IMR-90 (cell line): Measurements from ENCODE around the gene DRC3. TPM values are rescaled to one million over a fixed set of nuclear protein-coding genes. Genes with fewer than 3 reads are reported as not detected.

Experiments
- ATAC-seq: fragments of 200-7000 bp; cut with Tn5 transposase; 2 replicates; pipeline ENCODE4 v1.9.1; 2020; ENCODE audit warnings: low read depth, mild to moderate bottlenecking, moderate library complexity
- BruUV-seq: library from RNA; stranded (reverse); fragments of 400-500 nt; replicated peaks from 2 replicates; lab custom pipeline; 2021; lab: Mats Ljungman, UMichigan
- CTCF ChIA-PET: fragments of 300-600 bp; formaldehyde crosslinking; extraction: SDS; loops from one replicate; lab custom pipeline; 2021; ENCODE audit warnings: antibody characterized with exemption; lab: Yijun Ruan, JAX
- POLR2A ChIA-PET: fragments of 300-600 bp; sonication (Branson Sonifier 250); formaldehyde crosslinking; loops from one replicate; lab custom pipeline; 2022; ENCODE audit warnings: antibody characterized with exemption; ENCODE audit not compliant: unreplicated experiment; lab: Charles Lee
- DNase-seq: peaks from one replicate; pipeline ENCODE4 v3.0.0; 2013
- H2AFZ ChIP-seq: replicated peaks from 2 replicates; pipeline ENCODE3; 2013; ENCODE audit warnings: low read length, mild to moderate bottlenecking; ENCODE audit not compliant: poor library complexity
- H2AK5ac ChIP-seq: 2 replicates; pipeline ENCODE4 v1.6.1; 2013; ENCODE audit warnings: low read depth, low read length, inconsistent platforms
- H2AK9ac ChIP-seq: replicated peaks from 2 replicates; pipeline ENCODE3; 2013; ENCODE audit warnings: mild to moderate bottlenecking, low read depth, low read length, moderate library complexity; ENCODE audit not compliant: poor library complexity
- H2BK120ac ChIP-seq: 2 replicates; pipeline ENCODE4 v1.6.1; 2013; ENCODE audit warnings: low read depth, low read length, inconsistent platforms
- H2BK15ac ChIP-seq: 3 replicates; pipeline ENCODE4 v1.6.1; 2013; ENCODE audit warnings: low read depth, low read length, inconsistent platforms
- H2BK20ac ChIP-seq: 2 replicates; pipeline ENCODE4 v1.6.1; 2013; ENCODE audit warnings: low read depth, mild to moderate bottlenecking, inconsistent platforms, low read length, moderate library complexity
- H2BK5ac ChIP-seq: 2 replicates; pipeline ENCODE4 v1.6.1; 2013; ENCODE audit warnings: mild to moderate bottlenecking, low read depth, low read length, inconsistent platforms; ENCODE audit not compliant: poor library complexity, severe bottlenecking
- H3K14ac ChIP-seq: replicated peaks from 2 replicates; pipeline ENCODE4 v1.6.1; 2013; ENCODE audit warnings: low read depth, low read length, inconsistent platforms
- H3K18ac ChIP-seq: 2 replicates; pipeline ENCODE4 v1.6.1; 2013; ENCODE audit warnings: low read depth, low read length, control low read depth
- H3K23ac ChIP-seq: 2 replicates; pipeline ENCODE4 v1.6.1; 2013; ENCODE audit warnings: low read depth, low read length, inconsistent platforms
- H3K27ac ChIP-seq: 2 replicates; pipeline ENCODE4 v1.5.1; 2013; ENCODE audit warnings: mild to moderate bottlenecking, control low read depth, low read length; ENCODE audit not compliant: insufficient read depth
- H3K27me3 ChIP-seq: 2 replicates; pipeline ENCODE4 v1.6.1; 2013; ENCODE audit warnings: low read length; ENCODE audit not compliant: control insufficient read depth, insufficient read depth
- H3K36me3 ChIP-seq: 2 replicates; pipeline ENCODE4 v1.6.1; 2013; ENCODE audit warnings: low read length, mixed read lengths; ENCODE audit not compliant: control insufficient read depth, insufficient read depth
- H3K4ac ChIP-seq: 2 replicates; pipeline ENCODE4 v1.6.1; 2013; ENCODE audit warnings: low read depth, low read length, inconsistent platforms
- H3K4me1 ChIP-seq: 2 replicates; pipeline ENCODE4 v1.6.1; 2013; ENCODE audit warnings: low read length, mixed read lengths; ENCODE audit not compliant: control insufficient read depth, insufficient read depth
- H3K4me2 ChIP-seq: 2 replicates; pipeline ENCODE4 v1.6.1; 2013; ENCODE audit warnings: low read depth, mild to moderate bottlenecking, control low read depth, low read length, moderate library complexity
- H3K4me3 ChIP-seq: 2 replicates; pipeline ENCODE4 v1.5.1; 2013; ENCODE audit warnings: low read depth, mild to moderate bottlenecking, control low read depth, low read length, moderate library complexity; ENCODE audit not compliant: insufficient read depth
- H3K56ac ChIP-seq: 2 replicates; pipeline ENCODE4 v1.6.1; 2013; ENCODE audit warnings: low read length, inconsistent platforms; ENCODE audit not compliant: insufficient read depth; ENCODE audit errors: extremely low read depth
- H3K79me1 ChIP-seq, 2 experiments: 2 replicates each; pipeline ENCODE4 v1.6.1; 2013; ENCODE audit warnings: low read length in 2 of 2, inconsistent platforms in 1 of 2, low read depth in 1 of 2
- H3K9ac ChIP-seq: 2 replicates; pipeline ENCODE4 v1.6.1; 2013; ENCODE audit warnings: low read depth, low read length, control low read depth
- H3K9me1 ChIP-seq: 2 replicates; pipeline ENCODE4 v1.6.1; 2013; ENCODE audit warnings: low read length, inconsistent platforms; ENCODE audit not compliant: insufficient read depth
- H3K9me3 ChIP-seq: 2 replicates; pipeline ENCODE4 v1.6.1; 2013; ENCODE audit warnings: low read length; ENCODE audit not compliant: control insufficient read depth, insufficient read depth
- H4K20me1 ChIP-seq: 2 replicates; pipeline ENCODE4 v1.6.1; 2013; ENCODE audit warnings: low read length, inconsistent platforms; ENCODE audit not compliant: insufficient read depth
- H4K5ac ChIP-seq: 2 replicates; pipeline ENCODE4 v1.6.1; 2013; ENCODE audit warnings: mild to moderate bottlenecking, low read depth, low read length, control low read depth
- H4K8ac ChIP-seq, 2 experiments: 2 replicates each; pipeline ENCODE4 v1.6.1; 2013; ENCODE audit warnings: low read depth in 2 of 2, low read length in 2 of 2, control low read depth in 1 of 2, inconsistent platforms in 1 of 2
- H4K91ac ChIP-seq: 2 replicates; pipeline ENCODE4 v1.6.1; 2013; ENCODE audit warnings: low read depth, low read length, inconsistent platforms; ENCODE audit not compliant: insufficient read depth
- BHLHE40 ChIP-seq: fragments of 150-350 bp; IDR thresholded peaks from 2 replicates; pipeline ENCODE4 v1.6.1; 2016; ENCODE audit warnings: mild to moderate bottlenecking, low read depth, low read length
- FOS ChIP-seq: fragments of 150-350 bp; IDR thresholded peaks from 2 replicates; pipeline ENCODE4 v1.6.1; 2016; ENCODE audit warnings: low read depth, low read length
- MAFK ChIP-seq: IDR thresholded peaks from 2 replicates; pipeline ENCODE4 v1.6.1; 2012; ENCODE audit warnings: low read depth, low read length, improper control_type of control experiment
- MAZ ChIP-seq: IDR thresholded peaks from 2 replicates; pipeline ENCODE4 v1.6.1; 2012; ENCODE audit warnings: low read depth, mild to moderate bottlenecking, low read length, improper control_type of control experiment, moderate library complexity, borderline replicate concordance
- MXI1 ChIP-seq: IDR thresholded peaks from 2 replicates; pipeline ENCODE4 v1.6.1; 2012; ENCODE audit warnings: low read depth, mild to moderate bottlenecking, low read length, moderate library complexity, borderline replicate concordance
- NFE2L2 ChIP-seq: fragments of 150-350 bp; IDR thresholded peaks from 2 replicates; pipeline ENCODE4 v1.6.1; 2016; ENCODE audit warnings: low read depth, mild to moderate bottlenecking, low read length
- POLR2A ChIP-seq: IDR thresholded peaks from 2 replicates; pipeline ENCODE4 v1.6.1; 2012; ENCODE audit warnings: mild to moderate bottlenecking, low read depth, low read length
- RAD21 ChIP-seq: IDR thresholded peaks from 2 replicates; pipeline ENCODE4 v1.6.1; 2012; ENCODE audit warnings: low read length, improper control_type of control experiment
- RCOR1 ChIP-seq: IDR thresholded peaks from 2 replicates; pipeline ENCODE4 v1.6.1; 2012; ENCODE audit warnings: mild to moderate bottlenecking, low read length, improper control_type of control experiment; ENCODE audit not compliant: insufficient replicate concordance
- RFX5 ChIP-seq: IDR thresholded peaks from 2 replicates; pipeline ENCODE4 v1.8.0; 2012; ENCODE audit warnings: low read depth, mild to moderate bottlenecking, low read length, moderate library complexity
- SMC3 ChIP-seq: fragments of 150-350 bp; IDR thresholded peaks from 2 replicates; pipeline ENCODE4 v1.6.1; 2016; ENCODE audit warnings: low read depth, mild to moderate bottlenecking, antibody characterized with exemption, low read length, moderate library complexity
- WGBS, 2 experiments: methylation state at CpG; one replicate each; pipeline versions ENCODE4 v1.1.5 to v1.1.7; 2013; ENCODE audit warnings: missing lambda C conversion rate in 2 of 2; ENCODE audit not compliant: insufficient read length in 1 of 2; ENCODE audit errors: extremely low coverage in 2 of 2; 5-methylcytosine and 5-hydroxymethylcytosine counted together
- dilution Hi-C: fragments of 300-500 bp; cut with HindIII; formaldehyde crosslinking; loops from one replicate; pipeline ENCODE4 v1.14.3; 2018; ENCODE audit warnings: low sequenced_read_pairs; ENCODE audit not compliant: unreplicated experiment
- in situ Hi-C: fragments of 300-500 bp; cut with MboI; formaldehyde crosslinking; loops from 3 replicates; pipeline ENCODE4 v1.14.3; 2019; ENCODE audit warnings: low sequenced_read_pairs, inconsistent platforms, mixed read lengths
- intact Hi-C: fragments of 100-400 bp; cut with micrococcal nuclease; formaldehyde crosslinking; loops from 2 replicates; pipeline ENCODE4 v1.10.0; 2022
- polyA plus RNA-seq, 3 experiments: library from polyadenylated mRNA; depleted of rRNA; stranded (reverse); fragments of >200 nt; gene quantifications; 2 replicates each; pipeline ENCODE4 v1.2.3, GENCODE V29; 2012; ENCODE audit warnings: low replicate concordance in 1 of 3
- total RNA-seq: library from RNA; depleted of rRNA; stranded (reverse); fragments of >200 nt; gene quantifications from 2 replicates; pipeline ENCODE4 v1.2.3, GENCODE V29; 2012
- TF ChIP-seq, protein P1 (sequence below): conservative IDR thresholded peaks from 2 replicates; pipeline ENCODE4 v1.5.1; 2012; ENCODE audit warnings: mild to moderate bottlenecking, low read depth, low read length, improper control_type of control experiment
- TF ChIP-seq, protein P2 (sequence below): fragments of 150-350 bp; IDR thresholded peaks from 2 replicates; pipeline ENCODE4 v1.6.1; 2017; ENCODE audit warnings: mild to moderate bottlenecking, antibody characterized with exemption, low read length, low read depth
- TF ChIP-seq, protein P3 (sequence below): fragments of 150-350 bp; IDR thresholded peaks from 2 replicates; pipeline ENCODE4 v1.6.1; 2016; ENCODE audit warnings: low read depth, mild to moderate bottlenecking, low read length, moderate library complexity, borderline replicate concordance

Gene DRC3
- total and polyA plus RNA-seq, 2 of the 4 experiments (the other 2 are of a cell fraction), result 0.55 to 0.72 TPM

DNA sequence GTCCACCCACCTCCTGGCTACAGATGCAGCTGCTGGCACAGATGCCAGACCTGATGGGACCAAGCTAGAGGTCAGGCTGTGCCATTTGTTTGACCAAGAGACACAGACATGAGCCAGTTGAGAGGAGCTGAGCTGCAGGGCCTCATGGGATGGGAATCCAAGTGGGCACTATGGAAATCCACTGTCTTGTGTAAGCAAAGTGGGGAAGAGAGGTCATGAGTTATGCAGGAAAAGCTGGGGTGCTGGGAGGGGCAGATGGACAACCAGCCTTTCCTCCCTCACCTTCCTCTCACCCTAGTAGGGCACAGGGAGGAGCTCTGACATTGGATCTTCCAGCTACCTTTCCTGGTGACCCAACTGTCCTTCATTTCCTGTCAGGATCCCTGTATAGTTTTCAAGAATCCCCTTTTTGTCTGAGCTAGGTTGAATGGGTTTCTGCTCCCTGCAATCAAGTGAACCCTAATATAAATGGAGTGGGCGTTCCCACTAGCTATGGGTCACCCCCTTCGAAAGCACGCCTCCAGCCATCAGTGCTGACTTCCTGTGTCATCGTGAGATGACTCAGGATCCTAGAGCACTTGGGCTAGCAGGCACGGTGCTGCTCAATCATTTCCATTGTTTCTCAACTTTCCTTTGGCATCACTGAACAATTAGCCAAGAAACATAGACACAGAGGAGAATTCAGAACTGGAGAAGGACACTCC lies 52.7 kb downstream of the DRC3 start:
- no TSS peak for BruUV-seq
- H3K56ac ChIP-seq, result no peak overlapping the region
- ATAC-seq (peak; percentile 68), DNase-seq (peak; percentile 59)
- no peak overlapping the region for H3K18ac ChIP-seq
- no peak overlapping the region for H4K5ac ChIP-seq
- H2AK5ac ChIP-seq, result peak overlapping the region; percentile 27; the same call in 1 of the 2 replicates
- WGBS, 2 experiments, result 56% methylated on average over 5 of the region's 5 CpGs; no CpG with 5 or more reads in 1 of the 2 experiments
- no peak overlapping the region for H2BK15ac ChIP-seq
- peaks cover 27% of the 10 kb centered on the region for H3K9me1 ChIP-seq
- intact Hi-C loops, result loop anchor here (5.0 kb wide), 1 partner anchor 33 kb away; no protein-coding TSS in a partner anchor
- dilution Hi-C loops, result no loop called here
- no peaks in the 10 kb centered on the region for H3K9me3 ChIP-seq
- H2AK9ac ChIP-seq, result peak overlapping the region; percentile 25
- in situ Hi-C loops, result no loop called here
- H2BK20ac ChIP-seq, result no peak overlapping the region; the same call in 1 of the 2 replicates
- H4K20me1 ChIP-seq, result no peaks in the 10 kb centered on the region; the same call in 1 of the 2 replicates
- peak overlapping the region; percentile 32 for H2BK5ac ChIP-seq
- H3K27ac ChIP-seq, result no peak overlapping the region
- peak overlapping the region in 1 of 2 experiments; percentile 32; a peak in 1 of 4 replicates for H4K8ac ChIP-seq
- no peak overlapping the region for H4K91ac ChIP-seq
- H3K27me3 ChIP-seq, result no peaks in the 10 kb centered on the region
- 0 out of 2 replicates have a peak overlapping the region, but pooled peaks have one; percentile 11 for H3K14ac ChIP-seq
- peaks cover 6% of the 10 kb centered on the region; the same call in 1 of the 2 replicates for H3K4me1 ChIP-seq
- H2AFZ ChIP-seq, result peak overlapping the region; percentile 59
- no peak overlapping the region for H3K4me3 ChIP-seq
- H3K4me2 ChIP-seq, result no peak overlapping the region
- CTCF ChIA-PET, result no interaction called here
- 0 out of 2 replicates have a peak overlapping the region, but pooled peaks have one; percentile 12 for H3K23ac ChIP-seq
- POLR2A ChIA-PET, result no interaction called here
- peaks cover 6 to 25% of the 10 kb centered on the region in 2 experiments; a peak in 1 of 4 replicates for H3K79me1 ChIP-seq
- H3K36me3 ChIP-seq, result peaks cover 10% of the 10 kb centered on the region
- H3K9ac ChIP-seq, result no peak overlapping the region
- peak overlapping the region; percentile 58; the same call in 1 of the 2 replicates for H3K4ac ChIP-seq
- no peak overlapping the region for H2BK120ac ChIP-seq
- TF ChIP-seq MAZ (no peak), POLR2A (no peak), BHLHE40 (no peak), RFX5 (no peak), SMC3 (no peak), NFE2L2 (peak; percentile 47; the same call in 1 of the 2 replicates), FOS (peak; percentile 17; the same call in 1 of the 2 replicates), MAFK (no peak), RCOR1 (no peak), RAD21 (no peak), MXI1 (peak; percentile 46; the same call in 1 of the 2 replicates)
- TF ChIP-seq, protein P1, sequence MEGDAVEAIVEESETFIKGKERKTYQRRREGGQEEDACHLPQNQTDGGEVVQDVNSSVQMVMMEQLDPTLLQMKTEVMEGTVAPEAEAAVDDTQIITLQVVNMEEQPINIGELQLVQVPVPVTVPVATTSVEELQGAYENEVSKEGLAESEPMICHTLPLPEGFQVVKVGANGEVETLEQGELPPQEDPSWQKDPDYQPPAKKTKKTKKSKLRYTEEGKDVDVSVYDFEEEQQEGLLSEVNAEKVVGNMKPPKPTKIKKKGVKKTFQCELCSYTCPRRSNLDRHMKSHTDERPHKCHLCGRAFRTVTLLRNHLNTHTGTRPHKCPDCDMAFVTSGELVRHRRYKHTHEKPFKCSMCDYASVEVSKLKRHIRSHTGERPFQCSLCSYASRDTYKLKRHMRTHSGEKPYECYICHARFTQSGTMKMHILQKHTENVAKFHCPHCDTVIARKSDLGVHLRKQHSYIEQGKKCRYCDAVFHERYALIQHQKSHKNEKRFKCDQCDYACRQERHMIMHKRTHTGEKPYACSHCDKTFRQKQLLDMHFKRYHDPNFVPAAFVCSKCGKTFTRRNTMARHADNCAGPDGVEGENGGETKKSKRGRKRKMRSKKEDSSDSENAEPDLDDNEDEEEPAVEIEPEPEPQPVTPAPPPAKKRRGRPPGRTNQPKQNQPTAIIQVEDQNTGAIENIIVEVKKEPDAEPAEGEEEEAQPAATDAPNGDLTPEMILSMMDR, result no peak
- TF ChIP-seq, protein P2, sequence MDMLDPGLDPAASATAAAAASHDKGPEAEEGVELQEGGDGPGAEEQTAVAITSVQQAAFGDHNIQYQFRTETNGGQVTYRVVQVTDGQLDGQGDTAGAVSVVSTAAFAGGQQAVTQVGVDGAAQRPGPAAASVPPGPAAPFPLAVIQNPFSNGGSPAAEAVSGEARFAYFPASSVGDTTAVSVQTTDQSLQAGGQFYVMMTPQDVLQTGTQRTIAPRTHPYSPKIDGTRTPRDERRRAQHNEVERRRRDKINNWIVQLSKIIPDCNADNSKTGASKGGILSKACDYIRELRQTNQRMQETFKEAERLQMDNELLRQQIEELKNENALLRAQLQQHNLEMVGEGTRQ, result no peak
- TF ChIP-seq, protein P3, sequence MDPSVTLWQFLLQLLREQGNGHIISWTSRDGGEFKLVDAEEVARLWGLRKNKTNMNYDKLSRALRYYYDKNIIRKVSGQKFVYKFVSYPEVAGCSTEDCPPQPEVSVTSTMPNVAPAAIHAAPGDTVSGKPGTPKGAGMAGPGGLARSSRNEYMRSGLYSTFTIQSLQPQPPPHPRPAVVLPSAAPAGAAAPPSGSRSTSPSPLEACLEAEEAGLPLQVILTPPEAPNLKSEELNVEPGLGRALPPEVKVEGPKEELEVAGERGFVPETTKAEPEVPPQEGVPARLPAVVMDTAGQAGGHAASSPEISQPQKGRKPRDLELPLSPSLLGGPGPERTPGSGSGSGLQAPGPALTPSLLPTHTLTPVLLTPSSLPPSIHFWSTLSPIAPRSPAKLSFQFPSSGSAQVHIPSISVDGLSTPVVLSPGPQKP, result no peak
